Ascending aorta (tissue), 2 donors: ENCODE measurements around the gene NR4A3. TPM values are rescaled to one million over a fixed set of nuclear protein-coding genes. Genes with fewer than 3 reads are reported as not detected.
"Not testable (repeated sequence)": the region's sequence is repeated elsewhere in the genome, so short reads cannot be mapped to it uniquely, and the experiment has no call there.

Source experiments
- DNase-seq, 2 donors: peaks; one replicate each; pipeline ENCODE4 v3.0.0-alpha.2; 2019; ENCODE audit warnings: low spot score in 2 of 2
- H3K27ac ChIP-seq, 2 donors: fragments of 200-600 bp; sonication (generic); one replicate each; pipeline ENCODE4 v1.5.1; 2016 to 2017; ENCODE audit warnings: mild to moderate bottlenecking in 1 of 2
- H3K27me3 ChIP-seq: fragments of 200-600 bp; sonication (generic); one replicate; pipeline ENCODE4 v1.5.1; 2017
- H3K36me3 ChIP-seq, 2 donors: fragments of 200-600 bp; sonication (generic); one replicate each; pipeline ENCODE4 v1.5.1; 2016
- H3K4me1 ChIP-seq, 2 donors: fragments of 200-600 bp; sonication (generic); one replicate each; pipeline ENCODE4 v1.5.1; 2016 to 2017; ENCODE audit warnings: mild to moderate bottlenecking in 1 of 2
- H3K4me3 ChIP-seq, 2 donors: fragments of 200-600 bp; sonication (generic); one replicate each; pipeline ENCODE4 v1.5.1; 2016 to 2017; ENCODE audit warnings: mild to moderate bottlenecking in 1 of 2
- H3K9me3 ChIP-seq, 2 donors: fragments of 200-600 bp; sonication (generic); one replicate each; pipeline ENCODE4 v1.5.1; 2016
- CTCF ChIP-seq, 3 experiments: fragments of 200-600 bp in 2 of 3; fragments of 450-650 bp in 1 of 3; sonication (generic) in 2 of 3; IDR thresholded peaks; one replicate each; pipeline ENCODE4 v1.5.1; 2016 to 2019; ENCODE audit warnings: antibody characterized with exemption in 3 of 3, mild to moderate bottlenecking in 1 of 3, moderate library complexity in 1 of 3
- intact Hi-C: fragments of 100-400 bp; cut with DNase I; formaldehyde crosslinking; loops from one replicate; pipeline ENCODE4 v1.15.1; 2023
- total RNA-seq: library from RNA; depleted of rRNA; stranded (reverse); fragments of >200 nt; gene quantifications from one replicate; pipeline ENCODE4 v1.1.0, GENCODE V29; 2016

NR4A3 gene
- total RNA-seq, 1 donor from 2014 or later, result 21.3 TPM

- H3K36me3 ChIP-seq, result no peaks in the 10 kb centered on the region
- no peak overlapping the region for H3K27ac ChIP-seq
- H3K9me3 ChIP-seq, result no peaks in the 10 kb centered on the region
- no peak for TF ChIP-seq CTCF (IDR thresholded peaks at IDR 0.05)
- H3K4me1 ChIP-seq, result no peaks in the 10 kb centered on the region
- H3K27me3 ChIP-seq, result no peaks in the 10 kb centered on the region
- intact Hi-C loops, result no loop called here
- no peak overlapping the region for H3K4me3 ChIP-seq
- DNase-seq, result no peak
These were observed 30.9 kb downstream of the NR4A3 start for GRCh38 chr9:99852617-99853016.

- TF ChIP-seq CTCF (IDR thresholded peaks at IDR 0.05), result no peak
- no peaks in the 10 kb centered on the region for H3K27me3 ChIP-seq
- no peak overlapping the region for H3K27ac ChIP-seq
- no peaks in the 10 kb centered on the region for H3K36me3 ChIP-seq
- DNase-seq, result no peak
- no peaks in the 10 kb centered on the region for H3K4me1 ChIP-seq
- no peak overlapping the region for H3K4me3 ChIP-seq
- no peaks in the 10 kb centered on the region for H3K9me3 ChIP-seq
- intact Hi-C loops, result no loop called here
These were observed 33.9 kb downstream of the NR4A3 start for GRCh38 chr9:99855467-99856176.

- H3K36me3 ChIP-seq, H3K9me3 ChIP-seq, DNase-seq, H3K4me3 ChIP-seq, H3K27ac ChIP-seq, H3K4me1 ChIP-seq, intact Hi-C loops, H3K27me3 ChIP-seq: not testable (repeated sequence)
These were observed 35.9 kb downstream of the NR4A3 start for GRCh38 chr9:99857576-99857975.

- Histone ChIP-seq H3K4me1 (no peaks in the 10 kb centered on the region), H3K27ac (no peak overlapping the region), H3K4me3 (no peak overlapping the region), H3K27me3 (no peaks in the 10 kb centered on the region), H3K36me3 (no peaks in the 10 kb centered on the region), H3K9me3 (no peaks in the 10 kb centered on the region)
- no peak for TF ChIP-seq CTCF (IDR thresholded peaks at IDR 0.05)
- intact Hi-C loops, result no loop called here
- no peak for DNase-seq
These were observed 36.4 kb downstream of the NR4A3 start for GRCh38 chr9:99858087-99858486.

GRCh38 chr9:99859243-99859980 lies 37.7 kb downstream of the NR4A3 start:
- H3K36me3 ChIP-seq, result no peaks in the 10 kb centered on the region
- no peak overlapping the region for H3K4me3 ChIP-seq
- H3K27me3 ChIP-seq, result no peaks in the 10 kb centered on the region
- TF ChIP-seq CTCF (IDR thresholded peaks at IDR 0.05), result no peak
- no peak overlapping the region for H3K27ac ChIP-seq
- no peak for DNase-seq
- no peaks in the 10 kb centered on the region for H3K4me1 ChIP-seq
- intact Hi-C loops, result no loop called here
- H3K9me3 ChIP-seq, result no peaks in the 10 kb centered on the region

GRCh38 chr9:99860266-99860665 lies 38.6 kb downstream of the NR4A3 start:
- Histone ChIP-seq H3K4me1 (no peaks in the 10 kb centered on the region), H3K36me3 (no peaks in the 10 kb centered on the region), H3K27ac (no peak overlapping the region), H3K4me3 (no peak overlapping the region), H3K9me3 (no peaks in the 10 kb centered on the region), H3K27me3 (no peaks in the 10 kb centered on the region)
- intact Hi-C loops, result no loop called here
- no peak for TF ChIP-seq CTCF (IDR thresholded peaks at IDR 0.05)
- DNase-seq, result no peak
